Stimulated activated naive B cell treated with anti-CD40 and anti-IgM and Interleukin-4, amounts not matched to agents 10 μg/mL and 1 μg/mL and 100 μg/mL, for 72 hours (primary cell): ENCODE measurements around the gene OTUB2.
A peak's percentile ranks its signal among the peaks of the same experiment; 100 is the strongest.

Experiments
- ATAC-seq, 2 donors: fragments of 150-1000 bp; cut with Tn5 transposase; replicated peaks; 2 replicates each; pipeline ENCODE4 v1.10.0; 2021; ENCODE audit warnings: moderate library complexity in 1 of 2
- DNase-seq: peaks from one replicate; pipeline ENCODE4 v3.0.0; 2021
- H3K27ac Mint-ChIP-seq: one replicate; pipeline ENCODE4 v1.8.0; 2022; ENCODE audit warnings: mild to moderate bottlenecking, mixed read lengths
- H3K27me3 Mint-ChIP-seq, 2 donors: one replicate each; pipeline ENCODE4 v1.8.0; 2022; ENCODE audit warnings: mixed read lengths in 2 of 2
- H3K36me3 Mint-ChIP-seq, 2 donors: one replicate each; pipeline ENCODE4 v1.8.0; 2022; ENCODE audit warnings: mixed read lengths in 2 of 2, mild to moderate bottlenecking in 1 of 2
- H3K4me1 Mint-ChIP-seq, 2 donors: one replicate each; pipeline ENCODE4 v1.8.0; 2022; ENCODE audit warnings: mixed read lengths in 2 of 2, mild to moderate bottlenecking in 1 of 2
- H3K4me3 Mint-ChIP-seq, 2 donors: one replicate each; pipeline ENCODE4 v1.8.0; 2022; ENCODE audit warnings: mild to moderate bottlenecking in 2 of 2, mixed read lengths in 2 of 2, moderate library complexity in 1 of 2
- H3K9me3 Mint-ChIP-seq, 2 donors: one replicate each; pipeline ENCODE4 v1.8.0; 2022; ENCODE audit warnings: mixed read lengths in 2 of 2, mild to moderate bottlenecking in 1 of 2

Gene OTUB2

DNA sequence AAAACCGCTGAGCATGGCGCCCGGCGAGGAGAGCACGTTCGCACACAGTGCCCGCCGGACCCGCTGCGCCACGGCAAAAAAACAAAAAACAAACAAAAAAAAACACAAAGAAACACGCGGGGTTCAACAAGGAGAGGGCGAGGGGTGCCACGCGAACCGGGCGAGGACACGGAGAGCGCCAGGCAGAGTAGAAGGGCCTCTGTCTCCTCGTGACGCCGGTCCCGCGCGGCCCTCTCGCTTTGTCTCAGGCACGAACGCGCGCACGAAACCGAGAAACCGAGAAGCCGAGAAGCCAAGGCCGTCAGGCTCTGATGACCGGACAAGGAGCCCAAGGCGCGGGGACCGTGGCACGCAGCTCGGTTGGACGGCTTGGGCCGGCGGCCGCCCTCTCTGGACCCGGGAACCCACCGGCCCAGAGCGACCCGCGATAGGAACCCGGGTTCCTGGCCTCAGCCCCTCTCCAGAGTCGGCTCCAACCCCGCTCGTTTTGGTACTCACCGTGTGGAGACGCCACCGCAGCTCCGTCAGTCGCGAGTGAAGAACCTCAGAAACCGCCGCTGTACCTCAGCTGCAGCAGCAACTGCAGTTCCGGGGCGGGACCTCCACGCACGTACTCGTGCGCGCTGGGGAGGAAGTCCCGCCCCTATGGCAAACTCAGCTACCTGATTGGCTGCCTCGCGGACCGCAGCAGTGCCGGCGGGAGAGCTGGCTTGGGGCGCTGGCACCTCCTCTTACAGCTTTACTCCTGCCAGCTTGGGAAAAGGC is 54.7 kb downstream of the OTUB2 start, which contains the start of the genes DDX24 and IFI27L1:
Gene DDX24, minus strand, starts transcription at position 582 of the 765 bp plus-strand sequence. CDS start 1,460 bp downstream, outside the sequence.
Gene IFI27L1, plus strand, starts transcription at position 690 of the 765 bp plus-strand sequence. CDS start 15,628 bp downstream, outside the sequence.
- H3K4me1 Mint-ChIP-seq = peaks cover 25 to 39% of the 10 kb centered on the region in 2 donors
- peak; percentile 95 for DNase-seq
- no peaks in the 10 kb centered on the region for H3K27me3 Mint-ChIP-seq
- H3K36me3 Mint-ChIP-seq = peaks cover 25 to 37% of the 10 kb centered on the region in 2 donors
- H3K27ac Mint-ChIP-seq = peak within 1 kb of the TSS; percentile 100
- H3K9me3 Mint-ChIP-seq = no peaks in the 10 kb centered on the region
- peak within 1 kb of the TSS; percentile 95 to 97 for H3K4me3 Mint-ChIP-seq
- ATAC-seq = peak; percentile 97 to 98

DNA sequence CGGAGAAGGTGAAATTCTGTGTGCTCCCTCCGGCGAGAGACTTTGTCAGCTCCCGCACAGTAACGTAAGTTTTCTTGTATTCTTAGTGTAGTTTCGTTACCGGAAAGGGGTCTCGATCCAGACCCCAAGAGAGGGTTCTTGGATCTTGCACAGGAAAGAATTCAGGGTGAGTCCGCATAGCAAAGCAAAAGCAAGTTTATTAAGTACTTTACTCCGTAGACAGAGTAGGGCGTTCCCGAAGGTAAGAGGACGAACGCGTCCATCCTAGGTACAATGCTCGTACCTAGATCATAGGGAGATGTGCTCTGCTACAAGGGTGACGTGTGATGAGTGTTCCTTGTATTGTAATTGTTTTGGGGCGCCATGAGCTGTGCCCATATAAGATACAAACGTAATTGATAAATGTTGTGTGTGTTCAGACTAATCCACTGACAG is 55.3 kb downstream of the OTUB2 start:
- H3K4me3 Mint-ChIP-seq = peak overlapping the region; percentile 95 to 97
- ATAC-seq (peak; percentile 33 to 41), DNase-seq (no peak)
- peaks cover 26 to 37% of the 10 kb centered on the region in 2 donors for H3K36me3 Mint-ChIP-seq
- peaks cover 2 to 4% of the 10 kb centered on the region in 2 donors for H3K9me3 Mint-ChIP-seq
- H3K27ac Mint-ChIP-seq = peak overlapping the region; percentile 100
- H3K27me3 Mint-ChIP-seq = no peaks in the 10 kb centered on the region
- H3K4me1 Mint-ChIP-seq = peaks cover 25 to 39% of the 10 kb centered on the region in 2 donors

DNA sequence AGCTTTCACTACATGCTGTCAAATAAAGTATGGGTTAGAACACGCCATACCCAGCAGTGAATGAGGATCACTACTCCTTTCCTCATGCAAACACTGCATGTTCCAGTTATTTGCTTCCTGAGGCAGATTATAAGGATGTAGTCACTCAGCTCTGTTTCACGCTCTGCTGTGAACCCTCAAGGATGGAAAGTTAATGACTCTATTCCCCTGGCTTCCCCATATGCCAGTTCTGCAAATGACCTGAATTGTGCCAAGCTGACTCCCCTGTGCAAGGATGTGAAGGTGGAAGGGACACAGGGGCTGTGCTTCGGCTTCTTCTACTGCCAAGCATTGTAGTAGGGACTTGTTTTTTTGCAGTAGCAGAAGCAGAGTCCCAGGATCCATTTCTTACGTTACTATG is 61.8 kb downstream of the OTUB2 start:
- DNase-seq (no peak), ATAC-seq (no peak)
- H3K4me1 Mint-ChIP-seq = no peaks in the 10 kb centered on the region
- no peaks in the 10 kb centered on the region for H3K27me3 Mint-ChIP-seq
- H3K27ac Mint-ChIP-seq = no peak overlapping the region
- H3K36me3 Mint-ChIP-seq = peaks cover 3 to 9% of the 10 kb centered on the region in 2 donors
- peaks cover 2 to 4% of the 10 kb centered on the region in 2 donors for H3K9me3 Mint-ChIP-seq
- H3K4me3 Mint-ChIP-seq = no peak overlapping the region

DNA sequence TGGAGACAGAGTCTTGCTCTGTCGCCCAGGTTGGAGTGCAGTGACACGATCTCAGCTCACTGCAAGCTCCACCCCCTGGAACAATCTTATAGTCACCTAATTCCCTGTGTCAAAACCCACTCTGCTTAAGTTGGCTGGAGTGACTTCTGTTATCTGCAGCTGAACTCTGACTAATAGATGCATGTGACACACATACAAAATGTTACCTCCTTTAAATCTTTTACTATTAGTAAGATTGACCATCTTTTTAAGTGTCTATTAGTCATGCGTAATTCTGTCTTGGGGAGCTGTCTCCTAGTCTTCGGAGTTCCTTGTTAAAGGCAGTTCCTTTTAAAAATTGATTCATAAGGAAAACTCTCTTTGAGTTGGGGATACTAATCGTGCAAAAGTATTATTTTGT is 62.4 kb downstream of the OTUB2 start:
- ATAC-seq (no peak), DNase-seq (no peak)
- Mint-ChIP-seq H3K9me3 (peaks cover 2 to 4% of the 10 kb centered on the region in 2 donors), H3K4me3 (no peak overlapping the region), H3K4me1 (no peaks in the 10 kb centered on the region), H3K27me3 (no peaks in the 10 kb centered on the region), H3K36me3 (peaks cover 1 to 5% of the 10 kb centered on the region in 2 donors), H3K27ac (no peak overlapping the region)

DNA sequence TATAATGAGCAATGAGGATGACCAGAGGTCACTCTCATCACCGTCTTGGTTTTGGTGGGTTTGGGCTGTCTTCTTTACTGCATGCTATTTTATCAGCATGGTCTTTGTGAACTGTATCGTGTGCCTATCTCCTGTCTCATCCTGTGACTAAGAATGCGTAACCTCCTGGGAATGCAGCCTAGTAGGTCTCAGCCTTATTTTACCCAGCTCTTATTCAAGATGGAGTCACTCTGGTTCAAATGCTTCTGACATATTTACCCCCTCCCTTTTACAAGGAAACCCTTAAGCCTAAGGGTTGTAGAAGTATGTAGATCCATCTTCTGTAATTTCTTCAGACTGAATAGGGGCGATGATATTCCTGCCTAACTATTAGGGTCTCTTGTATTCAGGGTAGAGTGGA is 63.3 kb downstream of the OTUB2 start:
- no peaks in the 10 kb centered on the region for H3K27me3 Mint-ChIP-seq
- H3K9me3 Mint-ChIP-seq = peaks cover 2 to 4% of the 10 kb centered on the region in 2 donors
- H3K4me3 Mint-ChIP-seq = no peak overlapping the region
- no peaks in the 10 kb centered on the region for H3K4me1 Mint-ChIP-seq
- H3K36me3 Mint-ChIP-seq = peaks cover 1 to 5% of the 10 kb centered on the region in 2 donors
- DNase-seq (no peak), ATAC-seq (no peak)
- no peak overlapping the region for H3K27ac Mint-ChIP-seq

DNA sequence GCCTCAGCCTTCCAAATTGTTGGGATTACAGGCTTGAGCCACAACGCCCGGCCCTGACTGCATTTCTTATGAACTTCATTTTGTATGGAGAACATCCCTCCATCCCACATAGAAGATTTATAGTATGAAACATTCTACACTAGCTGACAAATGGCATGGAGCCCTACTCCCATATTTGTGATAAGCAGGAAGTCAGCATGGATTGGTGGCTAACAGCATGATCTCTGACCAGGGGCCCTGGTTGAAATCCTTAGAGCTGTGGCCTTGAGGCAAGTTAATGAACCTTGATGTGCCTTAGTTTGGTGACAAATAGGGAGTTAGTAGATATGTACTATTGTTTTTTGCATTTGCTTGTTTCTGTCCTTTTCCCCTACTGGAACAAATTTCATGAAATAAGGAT is 67.3 kb downstream of the OTUB2 start:
- DNase-seq (no peak), ATAC-seq (no peak)
- Mint-ChIP-seq H3K4me3 (no peak overlapping the region), H3K9me3 (no peaks in the 10 kb centered on the region), H3K36me3 (peaks cover 7 to 8% of the 10 kb centered on the region in 2 donors), H3K27ac (no peak overlapping the region), H3K4me1 (no peaks in the 10 kb centered on the region), H3K27me3 (no peaks in the 10 kb centered on the region)

- ATAC-seq = no peak
- no peak overlapping the region for H3K4me3 Mint-ChIP-seq
Measured at GRCh38 chr14:94097091-94097490, 71.0 kb downstream of the OTUB2 start.

More at GRCh38 chr14:94097091-94097490, 71.0 kb downstream of the OTUB2 start:
- no peak overlapping the region for H3K27ac Mint-ChIP-seq
- H3K9me3 Mint-ChIP-seq = no peaks in the 10 kb centered on the region
- no peak for DNase-seq
- H3K36me3 Mint-ChIP-seq = peaks cover 12 to 16% of the 10 kb centered on the region in 2 donors
- no peaks in the 10 kb centered on the region for H3K27me3 Mint-ChIP-seq
- H3K4me1 Mint-ChIP-seq = no peaks in the 10 kb centered on the region
